WI38 (cell line): ENCODE results near the gene GPC3.

Experiments
- H3K4me3 ChIP-seq: 2 replicates; pipeline ENCODE4 v1.5.1; 2011; ENCODE audit warnings: low read depth, mild to moderate bottlenecking, control low read depth, low read length
- CTCF ChIP-seq: IDR thresholded peaks from 2 replicates; pipeline ENCODE4 v1.5.1; 2012; ENCODE audit warnings: low read depth, mild to moderate bottlenecking, control low read depth, low read length

Gene GPC3

GRCh38 chrX:133600536-133600935 lies 384.9 kb downstream of the GPC3 start:
- no peak for TF ChIP-seq CTCF
- no peak overlapping the region for H3K4me3 ChIP-seq

DNA sequence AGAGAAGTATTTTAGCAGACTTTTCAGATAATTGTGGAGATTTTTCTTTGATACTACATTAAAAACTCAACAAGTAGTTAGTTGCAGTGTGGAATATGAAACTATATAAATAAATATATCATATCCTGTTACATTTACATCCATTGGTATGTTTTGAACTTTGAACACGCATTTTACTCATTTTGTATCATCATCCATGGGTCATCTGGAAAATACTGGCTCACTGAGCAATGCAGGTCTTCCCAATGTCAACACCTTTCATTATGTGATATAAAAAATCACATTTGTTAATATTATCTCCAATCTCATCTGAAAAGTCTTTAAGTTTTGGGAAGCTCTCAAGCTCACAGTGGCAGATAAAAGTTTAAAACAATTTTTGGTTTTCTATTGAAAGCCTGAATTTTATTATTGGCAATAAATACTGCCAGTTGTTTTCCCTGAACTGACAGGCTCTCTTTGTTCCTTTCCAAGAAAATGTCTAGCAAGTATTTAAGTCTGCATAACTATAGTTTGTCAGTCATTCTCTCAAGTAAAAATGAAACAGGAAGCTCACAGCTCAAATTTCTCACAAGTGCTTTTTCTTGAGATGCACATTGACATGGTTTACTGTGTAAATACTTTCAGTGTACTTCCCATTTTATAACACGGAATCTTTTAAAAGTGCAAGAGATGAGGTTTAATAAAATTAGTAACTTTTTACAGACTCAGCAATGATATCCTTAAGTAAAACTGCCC lies 386.6 kb downstream of the GPC3 start:
- TF ChIP-seq CTCF = no peak

DNA sequence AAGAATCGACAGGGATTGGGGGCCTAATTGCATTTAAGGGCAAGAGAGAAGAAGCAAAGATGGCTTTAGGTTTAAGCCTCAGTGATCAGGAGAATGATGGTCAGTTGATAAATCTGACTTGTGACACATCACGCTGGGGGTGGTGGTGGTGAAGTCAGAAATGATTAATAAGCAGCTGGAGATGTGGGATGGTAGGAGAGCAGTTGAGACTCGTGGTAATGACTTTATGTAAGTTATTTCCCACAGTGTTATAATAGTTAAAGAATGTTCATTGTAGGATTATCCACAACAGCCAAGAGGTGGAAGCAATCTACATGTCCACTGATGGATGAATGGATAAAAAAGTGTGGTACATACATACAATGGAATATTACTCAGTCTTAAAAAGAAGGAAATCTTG lies 391.2 kb downstream of the GPC3 start:
- no peak overlapping the region for H3K4me3 ChIP-seq
- no peak for TF ChIP-seq CTCF

More for the DNA sequence above, 386.6 kb downstream of the GPC3 start:
- no peak overlapping the region for H3K4me3 ChIP-seq

DNA sequence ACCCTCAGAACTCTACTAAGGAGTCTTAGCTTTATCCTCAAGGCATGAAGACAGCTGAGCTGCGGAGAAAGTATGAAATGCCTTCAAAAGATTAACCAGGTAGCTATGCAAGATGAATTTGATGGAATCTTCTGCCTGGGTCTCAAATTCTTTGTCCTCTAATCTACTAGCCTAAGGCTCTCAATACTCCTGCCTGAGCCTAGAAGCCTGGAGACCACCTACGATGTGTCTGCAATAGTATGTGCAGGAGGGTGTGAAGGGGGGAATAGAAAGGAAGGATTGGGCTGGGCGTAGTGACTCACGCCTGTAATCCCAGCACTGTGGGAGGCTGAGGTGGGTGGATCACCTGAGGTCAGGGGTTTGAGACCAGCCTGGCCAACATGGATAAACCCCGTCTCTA lies 391.9 kb downstream of the GPC3 start:
- no peak for TF ChIP-seq CTCF
- H3K4me3 ChIP-seq = no peak overlapping the region

DNA sequence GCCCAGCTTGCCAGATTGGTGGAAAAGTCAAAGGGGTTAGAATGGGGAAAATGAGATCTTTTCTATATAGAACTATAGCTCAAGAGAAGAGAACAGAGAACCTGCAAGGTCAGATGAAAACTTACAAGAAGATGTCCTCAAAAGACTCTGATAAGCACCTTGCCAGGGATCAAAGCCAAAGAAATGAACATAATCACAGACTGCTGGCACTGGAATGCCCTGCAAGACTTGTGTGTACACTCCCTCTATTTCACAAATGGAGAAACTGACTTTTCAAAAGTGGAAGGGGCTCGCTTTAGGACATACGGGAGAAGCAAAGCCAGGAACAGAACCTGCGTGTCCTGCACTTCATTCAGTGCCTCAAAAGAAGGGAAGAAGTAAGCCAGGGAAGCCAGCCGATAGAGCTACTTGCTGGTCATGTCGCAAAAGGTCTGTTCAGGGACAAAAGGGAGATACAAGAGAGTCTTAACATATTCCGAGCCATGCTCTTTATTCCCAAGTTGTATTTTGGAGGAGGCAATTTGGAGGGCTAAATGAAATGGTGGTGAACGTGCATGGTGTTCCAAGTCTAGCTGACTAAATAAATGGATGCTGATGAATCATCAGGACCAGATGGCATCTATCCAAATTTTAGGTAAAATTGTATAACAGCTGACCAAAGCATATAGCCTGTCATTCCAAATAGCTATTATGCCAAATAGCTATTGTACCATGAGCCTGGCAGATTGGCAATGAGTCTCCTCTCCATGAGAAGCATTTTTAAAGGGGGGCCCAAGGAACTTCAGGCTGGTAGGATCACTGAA lies 394.5 kb downstream of the GPC3 start:
- no peak overlapping the region for H3K4me3 ChIP-seq
- no peak for TF ChIP-seq CTCF

DNA sequence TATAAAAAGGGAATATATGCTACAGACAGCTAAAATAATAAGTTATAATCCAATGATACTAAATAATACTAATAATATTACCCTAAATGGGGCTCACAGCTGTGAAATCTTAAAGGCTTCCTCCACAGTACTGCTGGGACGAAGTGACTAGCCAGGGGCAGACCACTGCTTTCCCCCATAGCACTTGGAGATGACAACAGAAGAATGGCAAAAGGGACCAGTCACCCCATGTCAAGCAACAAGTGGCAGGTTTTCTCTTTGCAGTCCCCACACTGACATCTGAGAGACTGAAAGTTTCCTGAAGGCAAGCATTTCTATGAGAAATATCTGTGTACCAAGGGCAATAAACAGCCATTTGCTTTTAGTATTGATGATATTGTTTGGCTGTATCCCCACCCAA lies 396.6 kb downstream of the GPC3 start:
- TF ChIP-seq CTCF = no peak
- no peak overlapping the region for H3K4me3 ChIP-seq

GRCh38 chrX:133587818-133588217 lies 397.6 kb downstream of the GPC3 start:
- no peak for TF ChIP-seq CTCF
- no peak overlapping the region for H3K4me3 ChIP-seq
